Measurements from ENCODE around the gene C6orf47. TPM values are rescaled to one million over a fixed set of nuclear protein-coding genes. Genes with fewer than 3 reads are reported as not detected.

Gene C6orf47
- total and polyA plus RNA-seq, 2 of the 8 experiments (the other 6 are each of a cell fraction or from before 2014, with no cell fraction given), result 4.7 to 14.6 TPM

GRCh38 chr6:31652925-31653724 lies 7.5 kb downstream of the C6orf47 start:
- Histone ChIP-seq H3K56ac (replicated peaks; ENCODE audit: insufficient read length, low read depth, low read length) (peak overlapping the region; percentile 54), H3K4ac (replicated peaks; ENCODE audit: insufficient read length, low read depth, low read length) (peak overlapping the region; percentile 8), H2BK20ac (ENCODE audit: low read length) (peak overlapping the region; percentile 96; the same call in 1 of the 2 replicates), H3K27ac (ENCODE audit: low read depth, low read length) (peak overlapping the region; percentile 99), H2BK120ac (replicated peaks; ENCODE audit: low read depth, low read length) (no peak overlapping the region), H2BK5ac (ENCODE audit: low read depth, low read length) (peak overlapping the region; percentile 100), H4K5ac (ENCODE audit: insufficient read length, low read depth, low read length) (peak overlapping the region; percentile 64), H4K20me1 (replicated peaks in 1 of 2; ENCODE audit: control insufficient read depth in 1 of 2, insufficient read depth in 2 of 2, low read length in 2 of 2) (peaks cover 0 to 2% of the 10 kb centered on the region in 2 experiments), H4K91ac (replicated peaks; ENCODE audit: insufficient read length, low read length) (peak overlapping the region; percentile 88), H3K79me1 (ENCODE audit: low read depth, low read length) (peaks cover 6% of the 10 kb centered on the region), H2AK5ac (ENCODE audit: low read depth, low read length) (no peak overlapping the region; the same call in 1 of the 2 replicates), H3K14ac (ENCODE audit: insufficient read length) (no peak overlapping the region), H3K4me1 (replicated peaks in 1 of 4; ENCODE audit: control insufficient read depth in 3 of 4, insufficient read depth in 4 of 4, low read length in 3 of 4) (peaks cover 0 to 5% (median under 1%) of the 10 kb centered on the region in 4 experiments; a peak in 2 of 7 replicates), H3K4me2 (ENCODE audit: insufficient read depth in 1 of 2, low read depth in 2 of 2, low read length in 2 of 2) (peak overlapping the region; percentile 69 to 83), H2BK15ac (ENCODE audit: low read length) (no peak overlapping the region), H4K8ac (ENCODE audit: extremely low read depth, insufficient read depth, low read length) (peak overlapping the region; percentile 93; the same call in 1 of the 2 replicates), H2AFZ (ENCODE audit: low read length) (0 out of 2 replicates have a peak overlapping the region, but pooled peaks have one; percentile 47), H3K18ac (ENCODE audit: extremely low read depth, low read length) (peak overlapping the region; percentile 100), H3K79me2 (ENCODE audit: control insufficient read depth in 1 of 2, insufficient read depth in 2 of 2, low read length in 2 of 2) (peaks cover 4 to 35% of the 10 kb centered on the region in 2 experiments; a peak in 3 of 4 replicates), H3K23me2 (ENCODE audit: low read depth, low read length) (peaks cover 8% of the 10 kb centered on the region), H2BK12ac (ENCODE audit: low read depth, low read length) (peak overlapping the region; percentile 99), H3K9ac (replicated peaks in 1 of 4; ENCODE audit: extremely low read depth in 1 of 4, low read depth in 3 of 4, low read length in 3 of 4) (peak overlapping the region; percentile 73 to 98 (median 97)), H3K27me3 (replicated peaks in 1 of 4; ENCODE audit: control insufficient read depth in 3 of 4, extremely low read depth in 1 of 4, insufficient read depth in 3 of 4, low read length in 3 of 4) (no peaks in the 10 kb centered on the region), H3K9me3 (ENCODE audit: insufficient read depth in 2 of 2, low read depth in 1 of 2, low read length in 1 of 2) (no peaks in the 10 kb centered on the region), H3K4me3 (ENCODE audit: extremely low read depth in 1 of 4, insufficient read depth in 2 of 4, low read depth in 3 of 4, low read length in 4 of 4) (peak overlapping the region; percentile 82 to 94 (median 92)), H3K36me3 (ENCODE audit: control insufficient read depth in 2 of 4, insufficient read depth in 4 of 4, low read length in 3 of 4) (peaks cover 8 to 23% (median 13%) of the 10 kb centered on the region in 4 experiments; a peak in 7 of 8 replicates), H3K23ac (ENCODE audit: insufficient read length) (no peak overlapping the region)
- WGBS, 2 experiments (ENCODE audit: extremely low coverage in 1 of 2, insufficient coverage in 1 of 2, insufficient read length in 1 of 2, insufficient replicate concordance in 2 of 2, low coverage in 1 of 2, low lambda C conversion rate in 2 of 2, missing lambda C conversion rate in 1 of 2), result 17% methylated on average over 37 of the region's 37 CpGs; no CpG with 5 or more reads in 1 of the 2 experiments
- ChIA-PET CTCF (ENCODE audit: partially characterized antibody) (interaction anchor here (0.6 to 5.2 kb wide), 20 partner anchors 7 to 270 kb away, joined by 3 to 38 read pairs (median 4); partner anchors contain the start of genes ATP6V1G2, C6orf47, CSNK2B and GPANK1), POLR2A (ENCODE audit: partially characterized antibody) (interaction anchor here (0.5 to 25.5 kb wide), 35 partner anchors 11 to 306 kb away, joined by 3 to 883 read pairs (median 6); partner anchors contain the start of genes AIF1, ATP6V1G2, C6orf47 and CLIC1)
- peak in 1 of 2 experiments; percentile 76 for DNase-seq (ENCODE audit: low read depth in 1 of 2, low spot score in 2 of 2)
- FAIRE-seq, result no peak
- TF ChIP-seq MAFK (IDR thresholded peaks at IDR 0.05; ENCODE audit: low read depth, low read length), result no peak
- no peak for TF ChIP-seq CREB1 (IDR thresholded peaks at IDR 0.05)
- TF ChIP-seq POLR2A (IDR thresholded peaks at IDR 0.05; ENCODE audit: control extremely low read depth in 1 of 2, low read depth in 2 of 2, low read length in 2 of 2), result peak in 1 of 2 experiments; percentile 79; a peak in 2 of 3 replicates
- peak; percentile 79 for TF ChIP-seq TAF1 (IDR thresholded peaks at IDR 0.05; ENCODE audit: low read depth, low read length)
- TF ChIP-seq RAD21 (IDR thresholded peaks at IDR 0.05 in 1 of 2, conservative IDR thresholded peaks at IDR 0.05 in 1 of 2; ENCODE audit: low read depth in 2 of 2, low read length in 2 of 2), result peak in 1 of 2 experiments; percentile 21; a peak in 2 of 4 replicates
- TF ChIP-seq KDM4A (IDR thresholded peaks at IDR 0.05; ENCODE audit: low read depth, low read length, severe bottlenecking), result no peak
- no peak for TF ChIP-seq NRF1 (IDR thresholded peaks at IDR 0.05; ENCODE audit: low read depth, low read length)
- TF ChIP-seq SP1 (IDR thresholded peaks at IDR 0.05; ENCODE audit: low read depth, low read length), result 0 out of 2 replicates have a peak, but pooled peaks have one; percentile 7
- peak; percentile 88 for TF ChIP-seq TAF7 (optimal IDR thresholded peaks at IDR 0.05; ENCODE audit: borderline replicate concordance, low read depth, low read length)
- TF ChIP-seq RNF2 (IDR thresholded peaks at IDR 0.05; ENCODE audit: borderline replicate concordance, low read depth, low read length, missing control alignments, poor library complexity, severe bottlenecking), result no peak
- no peak for TF ChIP-seq BACH1 (IDR thresholded peaks at IDR 0.05; ENCODE audit: low read length)
